Renal cortex interstitium (tissue), 15 donors: Measurements from ENCODE around the gene TCEAL2. TPM values are rescaled to one million over a fixed set of nuclear protein-coding genes. Genes with fewer than 3 reads are reported as not detected.
"Not testable (repeated sequence)": the region's sequence is repeated elsewhere in the genome, so short reads cannot be mapped to it uniquely, and the experiment has no call there.

Experiments used
- DNase-seq, 11 donors: peaks; one replicate each; pipeline ENCODE4 v3.0.0-alpha.2; 2013; ENCODE audit warnings: low read depth in 9 of 11, low spot score in 4 of 11; ENCODE audit errors: extremely low read depth in 1 of 11
- long read RNA-seq, 16 experiments: transcript quantifications; one replicate each; lab custom pipeline, GENCODE V29; 2026
- polyA plus RNA-seq, 3 donors: library from polyadenylated mRNA; unstranded; fragments of 120-200 nt; gene quantifications; one replicate each; pipeline ENCODE4 v1.2.1, GENCODE V29; 2013; ENCODE audit not compliant: insufficient read length in 3 of 3

The TCEAL2 gene
- polyA plus RNA-seq: 10 to 100 TPM; 14.3 to 20.6 (median 16.4) TPM
- long read RNA-seq, donor 1, partial matches to known transcripts: 0 of 3 reads
- long read RNA-seq, donor 1, other reads (novel, unspliced or antisense): 0 of 3 reads
- long read RNA-seq, donor 2, transcript TCEAL2-202 (3 exons, 1,100 nt): major isoform, 5 of 5 reads
- long read RNA-seq, donor 2, partial matches to known transcripts: 0 of 5 reads
- long read RNA-seq, donor 2, other reads (novel, unspliced or antisense): 0 of 5 reads
- long read RNA-seq, donor 3, partial matches to known transcripts: 0 of 4 reads
- long read RNA-seq, donor 3, other reads (novel, unspliced or antisense): 0 of 4 reads
- long read RNA-seq, donor 4, partial matches to known transcripts: 0 of 3 reads
- long read RNA-seq, donor 4, other reads (novel, unspliced or antisense): 0 of 3 reads
- long read RNA-seq, donor 5, transcript TCEAL2-202 (3 exons, 1,100 nt): major isoform, 5 of 7 reads
- long read RNA-seq, donor 5, partial matches to known transcripts: 0 of 7 reads
- long read RNA-seq, donor 5, other reads (novel, unspliced or antisense): 0 of 7 reads
- long read RNA-seq, donor 6, transcript TCEAL2-202 (3 exons, 1,100 nt): major isoform, 5 of 10 reads
- long read RNA-seq, donor 6, partial matches to known transcripts: 0 of 10 reads
- long read RNA-seq, donor 6, other reads (novel, unspliced or antisense): 0 of 10 reads
- long read RNA-seq, donor 7, transcript TCEAL2-202 (3 exons, 1,100 nt): major isoform, 12 of 13 reads
- long read RNA-seq, donor 7, partial matches to known transcripts: 0 of 13 reads
- long read RNA-seq, donor 7, other reads (novel, unspliced or antisense): 0 of 13 reads
- long read RNA-seq, donor 8, transcript TCEAL2-202 (3 exons, 1,100 nt): major isoform, 6 of 26 reads
- long read RNA-seq, donor 8, partial matches to known transcripts: 17 of 26 reads
- long read RNA-seq, donor 8, other reads (novel, unspliced or antisense): 0 of 26 reads
- long read RNA-seq, donor 9, transcript TCEAL2-202 (3 exons, 1,100 nt): major isoform, 8 of 10 reads
- long read RNA-seq, donor 9, partial matches to known transcripts: 0 of 10 reads
- long read RNA-seq, donor 9, other reads (novel, unspliced or antisense): 0 of 10 reads
- long read RNA-seq, donor 10, transcript TCEAL2-202 (3 exons, 1,100 nt): major isoform, 9 of 10 reads
- long read RNA-seq, donor 10, partial matches to known transcripts: 0 of 10 reads
- long read RNA-seq, donor 10, other reads (novel, unspliced or antisense): 0 of 10 reads
- long read RNA-seq, donor 11, partial matches to known transcripts: 0 of 1 reads
- long read RNA-seq, donor 11, other reads (novel, unspliced or antisense): 0 of 1 reads
- long read RNA-seq, donor 12, partial matches to known transcripts: 8 of 13 reads
- long read RNA-seq, donor 12, other reads (novel, unspliced or antisense): 0 of 13 reads
- long read RNA-seq, donor 13, transcript TCEAL2-202 (3 exons, 1,100 nt): major isoform, 17 of 41 reads
- long read RNA-seq, donor 13, partial matches to known transcripts: 23 of 41 reads
- long read RNA-seq, donor 13, other reads (novel, unspliced or antisense): 0 of 41 reads
- long read RNA-seq, donor 14, transcript TCEAL2-202 (3 exons, 1,100 nt): major isoform, 7 of 13 reads
- long read RNA-seq, donor 14, partial matches to known transcripts: 6 of 13 reads
- long read RNA-seq, donor 14, other reads (novel, unspliced or antisense): 0 of 13 reads
- long read RNA-seq, donor 15, transcript TCEAL2-202 (3 exons, 1,100 nt): major isoform, 7 of 8 reads
- long read RNA-seq, donor 15, partial matches to known transcripts: 0 of 8 reads
- long read RNA-seq, donor 15, other reads (novel, unspliced or antisense): 0 of 8 reads
- long read RNA-seq, donor 16, transcript TCEAL2-202 (3 exons, 1,100 nt): major isoform, 15 of 17 reads
- long read RNA-seq, donor 16, partial matches to known transcripts: 0 of 17 reads
- long read RNA-seq, donor 16, other reads (novel, unspliced or antisense): 0 of 17 reads

GRCh38 chrX:102125436-102125835, at the start of gene TCEAL2:
Gene TCEAL2 (plus strand): TSS chrX:102125679. CDS start chrX:102126831, 1,152 bp downstream.
- DNase-seq: peak in 5 of 11 donors; percentile 2 to 21 (median 19)

- DNase-seq: no peak
These were observed 48.1 kb upstream of the TCEAL2 start for GRCh38 chrX:102077426-102077825.

GRCh38 chrX:102085706-102086105, 39.8 kb upstream of the TCEAL2 start:
- no peak for DNase-seq

DNA sequence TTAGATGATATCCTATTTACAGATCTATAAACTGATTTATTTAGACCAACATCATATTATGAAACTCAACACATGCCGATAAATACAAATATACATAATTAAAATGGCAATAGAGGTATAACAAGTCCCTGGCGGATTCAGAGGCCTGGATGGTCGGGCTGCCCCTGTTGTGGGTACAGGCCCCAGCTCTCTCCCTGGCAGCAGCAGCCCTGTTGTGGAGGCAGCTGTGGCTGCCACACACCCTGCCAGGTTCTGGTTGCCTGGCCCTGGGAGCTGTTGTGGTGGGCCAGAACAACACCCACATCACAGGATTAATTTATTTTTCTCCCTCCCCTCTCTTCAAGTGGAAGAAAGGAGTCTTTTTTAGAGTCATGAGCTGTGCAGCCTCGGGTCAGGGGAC, 12.1 kb upstream of the TCEAL2 start:
- no peak for DNase-seq

DNA sequence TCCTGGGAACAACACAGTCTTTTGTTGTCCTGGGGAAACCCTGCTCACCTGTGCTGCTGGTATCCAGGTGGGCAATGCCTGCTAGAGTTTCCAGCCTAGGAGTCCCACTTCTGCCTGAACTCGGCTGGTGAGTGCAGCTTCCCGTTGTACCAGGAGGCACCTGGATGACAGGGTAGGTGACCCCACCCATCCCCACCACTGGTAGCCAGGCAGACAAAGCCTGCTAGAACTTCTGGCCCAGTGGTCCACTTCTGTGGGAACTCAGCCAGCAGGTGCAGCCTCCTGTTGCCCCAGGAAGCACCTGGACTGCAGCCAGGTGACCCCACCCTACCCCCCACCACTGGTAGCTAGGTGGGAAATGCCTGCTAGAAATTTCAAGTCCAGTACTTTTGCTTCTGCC, 9.7 kb upstream of the TCEAL2 start:
- no peak for DNase-seq

DNA sequence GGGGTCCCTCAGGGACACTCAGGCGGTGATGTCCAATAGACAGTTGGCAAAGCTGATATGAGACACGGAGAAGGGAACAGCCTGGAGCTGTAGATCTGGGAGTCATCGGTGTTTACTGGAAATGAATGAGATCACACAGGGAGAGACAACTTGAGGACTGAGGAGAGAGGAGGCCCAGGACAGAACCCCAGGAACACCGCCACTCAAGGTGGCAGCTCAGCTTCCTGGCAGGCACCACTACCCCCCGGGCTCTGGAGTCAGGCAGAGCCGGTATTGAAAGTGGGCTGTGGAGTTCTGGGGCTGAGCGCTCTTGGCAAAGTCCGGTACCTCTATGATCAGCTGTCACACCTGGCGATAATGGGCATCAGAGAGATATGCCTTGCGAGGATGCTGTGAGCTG, 465 bp upstream of the TCEAL2 start:
- not testable (repeated sequence) for DNase-seq

- DNase-seq: not testable (repeated sequence)
These were observed 770 bp downstream of the TCEAL2 start for GRCh38 chrX:102126080-102126818.

DNA sequence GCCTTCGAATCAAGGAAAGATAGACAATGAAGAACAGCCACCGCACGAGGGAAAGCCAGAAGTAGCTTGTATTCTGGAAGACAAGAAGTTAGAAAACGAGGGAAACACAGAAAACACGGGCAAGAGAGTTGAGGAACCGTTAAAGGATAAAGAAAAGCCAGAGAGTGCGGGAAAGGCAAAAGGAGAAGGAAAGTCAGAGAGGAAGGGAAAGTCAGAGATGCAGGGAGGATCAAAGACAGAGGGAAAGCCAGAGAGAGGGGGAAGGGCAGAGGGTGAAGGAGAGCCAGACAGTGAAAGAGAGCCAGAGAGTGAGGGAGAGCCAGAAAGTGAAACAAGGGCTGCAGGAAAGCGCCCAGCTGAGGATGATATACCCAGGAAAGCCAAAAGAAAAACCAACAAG, 1.4 kb downstream of the TCEAL2 start:
- DNase-seq: no peak

DNA sequence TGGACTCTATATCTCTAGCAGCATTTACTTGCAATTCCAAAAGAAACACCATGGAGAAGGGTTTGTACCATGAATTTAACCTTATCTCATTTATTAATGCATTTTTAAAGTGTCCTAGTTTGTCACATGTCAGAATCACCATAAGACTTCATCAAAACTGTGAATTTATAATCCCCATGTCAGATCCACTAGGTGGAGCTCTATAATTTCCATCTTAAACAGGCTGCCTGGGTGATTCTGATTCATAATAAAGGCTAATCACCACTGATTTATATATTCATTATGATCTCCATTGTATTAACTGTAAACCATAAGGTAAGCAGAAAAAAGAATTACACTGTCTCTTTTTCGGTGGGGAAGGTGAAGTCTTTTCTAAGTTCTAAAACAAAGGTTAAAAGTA, 4.0 kb downstream of the TCEAL2 start:
- DNase-seq: no peak

DNA sequence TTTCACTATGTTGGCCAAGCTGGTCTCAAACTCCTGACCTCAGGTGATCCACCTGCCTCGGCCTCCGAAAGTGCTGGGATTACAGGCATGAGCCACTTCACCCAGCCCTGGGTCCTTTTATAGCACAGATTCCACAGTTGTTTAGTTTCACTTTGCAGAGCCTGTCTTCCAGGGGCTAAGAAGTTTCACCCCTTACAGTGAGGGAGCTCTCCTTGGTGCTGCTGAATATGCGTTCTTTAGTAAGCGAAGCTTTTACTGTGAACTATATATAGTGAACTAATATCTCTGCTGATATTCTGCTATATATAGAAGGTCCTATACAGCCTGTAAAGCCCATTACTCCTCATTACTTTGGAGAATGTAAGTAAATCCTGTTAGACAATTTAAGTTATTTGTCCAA, 12.6 kb downstream of the TCEAL2 start:
- DNase-seq: peak in 1 of 11 donors; percentile 27

DNA sequence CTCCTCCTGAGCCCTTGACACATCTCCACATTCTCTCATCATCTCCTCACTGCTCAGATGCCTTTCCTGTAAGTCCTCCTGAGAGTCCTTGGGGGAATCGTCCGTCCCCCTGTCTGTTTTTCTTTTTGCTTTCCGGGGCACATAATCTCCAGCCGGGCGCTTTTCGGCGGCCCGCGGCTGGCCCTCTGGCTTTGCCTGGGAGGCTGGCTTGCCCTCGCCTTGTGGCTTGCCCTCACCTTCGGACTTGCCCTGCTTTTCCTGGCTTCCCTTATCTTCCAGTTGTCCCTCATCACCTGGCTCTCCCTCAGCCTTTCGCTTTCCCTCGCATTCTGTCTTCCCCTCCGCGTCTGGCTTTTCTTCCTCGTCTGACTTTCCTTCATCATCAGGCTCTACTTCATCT, 15.4 kb downstream of the TCEAL2 start:
- not testable (repeated sequence) for DNase-seq

DNA sequence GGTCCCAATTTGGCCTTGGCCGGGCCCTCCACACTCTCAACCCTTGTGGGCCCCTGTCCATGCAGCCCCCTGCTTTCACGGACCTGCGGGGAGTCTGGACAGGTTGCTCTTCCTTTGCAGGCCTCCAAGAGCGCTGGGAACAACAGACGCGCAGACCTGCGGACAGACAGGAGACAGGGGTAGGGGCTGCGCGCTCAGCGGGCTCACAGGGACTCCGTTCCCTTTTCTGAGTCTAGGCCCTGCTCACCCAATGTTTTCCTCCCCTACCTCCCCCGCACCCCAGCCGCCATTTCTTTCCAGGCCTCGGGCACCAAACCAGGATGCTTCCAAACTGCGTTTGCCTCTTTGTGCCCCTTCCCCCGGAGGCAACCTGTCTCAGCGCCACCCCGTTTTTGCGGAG, 16.2 kb downstream of the TCEAL2 start:
- not testable (repeated sequence) for DNase-seq

- not testable (repeated sequence) for DNase-seq
These were observed 16.8 kb downstream of the TCEAL2 start, which contains the start of gene TCEAL6 for GRCh38 chrX:102142274-102142673. Gene TCEAL6 (minus strand): TSS chrX:102142481.

GRCh38 chrX:102154218-102154860, 28.9 kb downstream of the TCEAL2 start:
- DNase-seq: no peak

- no peak for DNase-seq
These were observed 29.7 kb downstream of the TCEAL2 start for GRCh38 chrX:102154900-102155805.

- peak in 9 of 11 donors; percentile 28 to 71 (median 50) for DNase-seq
These were observed 30.3 kb downstream of the TCEAL2 start, which contains the start of gene BEX5 for GRCh38 chrX:102155806-102156179. Gene BEX5 (minus strand): TSS chrX:102155977. CDS start chrX:102154265, 1,712 bp downstream.
